Right hindlimb (tissue), 1 donor: Measurements from ENCODE around the gene TMEM44.
A peak's percentile ranks its signal among the peaks of the same experiment; 100 is the strongest.
"Not testable (repeated sequence)": the region's sequence is repeated elsewhere in the genome, so short reads cannot be mapped to it uniquely, and the experiment has no call there.

Experiments
- DNase-seq: peaks from one replicate; pipeline ENCODE4 v3.0.0-alpha.2; 2018

TMEM44 gene

DNA sequence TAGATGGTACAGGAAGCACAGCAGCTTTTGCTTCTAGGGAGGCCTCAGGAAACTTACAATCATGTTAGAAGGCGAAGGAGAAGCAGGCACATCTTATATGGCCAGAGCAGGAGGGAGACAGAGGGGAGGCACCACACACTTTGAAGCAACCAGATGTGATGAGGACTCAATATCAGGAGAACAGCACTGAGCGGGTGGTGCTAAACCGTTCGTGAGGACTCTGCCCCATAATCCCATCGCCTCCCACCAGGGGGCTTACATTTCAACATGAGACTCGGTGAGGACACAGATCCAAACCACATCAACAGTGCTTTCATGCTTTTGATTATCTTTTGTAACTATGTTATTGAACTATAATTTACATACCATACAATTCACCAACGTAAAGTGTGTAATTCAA is 7.6 kb upstream of the TMEM44 start:
- no peak for DNase-seq

- no peak for DNase-seq
Measured at GRCh38 chr3:194638991-194639605, 5.9 kb upstream of the TMEM44 start.

- no peak for DNase-seq
Measured at GRCh38 chr3:194637541-194638400, 4.6 kb upstream of the TMEM44 start.

GRCh38 chr3:194637066-194637465 is 3.8 kb upstream of the TMEM44 start:
- no peak for DNase-seq

- DNase-seq, result peak; percentile 73
Measured at GRCh38 chr3:194632809-194633348, 340 bp downstream of the TMEM44 start.

DNA sequence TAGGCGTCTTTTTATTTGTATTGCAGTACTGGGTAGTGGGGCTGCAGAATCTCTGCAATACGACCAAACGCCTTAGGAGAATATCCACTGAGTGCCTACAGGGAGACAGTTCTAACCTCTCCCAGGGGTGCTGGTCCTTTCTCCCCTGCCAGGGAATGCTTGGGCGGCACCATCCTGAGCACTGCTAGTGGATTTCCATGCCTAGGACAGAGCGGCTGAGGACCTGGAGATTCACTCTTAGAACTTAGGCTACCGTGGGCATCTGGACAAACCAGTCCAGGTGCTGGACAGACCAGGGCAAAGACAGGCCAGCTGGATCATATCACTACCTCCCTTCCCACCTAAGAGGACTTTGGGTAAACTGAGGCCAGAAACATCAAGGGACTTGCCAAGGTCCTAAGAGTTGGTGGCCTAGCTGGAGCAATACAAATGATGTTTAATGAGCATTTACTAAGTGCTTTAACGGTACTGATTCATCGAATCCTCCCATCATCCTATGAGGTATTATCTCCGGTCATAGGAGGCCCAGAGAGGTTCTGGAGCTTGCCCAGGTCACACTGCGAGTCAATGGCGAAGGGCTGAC is 902 bp downstream of the TMEM44 start:
- no peak for DNase-seq

DNA sequence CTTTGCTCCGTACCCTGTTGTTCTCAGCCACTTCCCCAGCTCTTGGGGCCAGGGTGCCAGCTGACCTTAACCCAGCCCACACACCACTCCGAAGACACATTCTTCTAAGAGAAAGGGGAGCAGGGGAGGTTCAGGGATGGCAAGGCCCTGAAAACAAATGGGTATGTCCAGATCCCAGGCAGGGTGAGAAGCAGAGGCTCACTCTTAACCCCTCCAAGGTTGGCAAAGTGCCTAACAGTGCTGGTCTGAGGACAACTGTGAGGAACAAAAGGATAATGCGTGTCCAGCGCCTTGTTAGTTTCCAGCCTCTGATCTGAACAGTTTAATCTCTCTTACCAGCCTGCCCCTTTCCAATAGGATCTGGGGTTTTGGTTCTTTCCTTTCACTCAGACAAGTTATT is 1.5 kb downstream of the TMEM44 start:
- no peak for DNase-seq

- not testable (repeated sequence) for DNase-seq
Measured at GRCh38 chr3:194630681-194631080, 2.5 kb downstream of the TMEM44 start.

GRCh38 chr3:194624956-194625355 is 8.3 kb downstream of the TMEM44 start:
- DNase-seq, result peak; percentile 6

DNA sequence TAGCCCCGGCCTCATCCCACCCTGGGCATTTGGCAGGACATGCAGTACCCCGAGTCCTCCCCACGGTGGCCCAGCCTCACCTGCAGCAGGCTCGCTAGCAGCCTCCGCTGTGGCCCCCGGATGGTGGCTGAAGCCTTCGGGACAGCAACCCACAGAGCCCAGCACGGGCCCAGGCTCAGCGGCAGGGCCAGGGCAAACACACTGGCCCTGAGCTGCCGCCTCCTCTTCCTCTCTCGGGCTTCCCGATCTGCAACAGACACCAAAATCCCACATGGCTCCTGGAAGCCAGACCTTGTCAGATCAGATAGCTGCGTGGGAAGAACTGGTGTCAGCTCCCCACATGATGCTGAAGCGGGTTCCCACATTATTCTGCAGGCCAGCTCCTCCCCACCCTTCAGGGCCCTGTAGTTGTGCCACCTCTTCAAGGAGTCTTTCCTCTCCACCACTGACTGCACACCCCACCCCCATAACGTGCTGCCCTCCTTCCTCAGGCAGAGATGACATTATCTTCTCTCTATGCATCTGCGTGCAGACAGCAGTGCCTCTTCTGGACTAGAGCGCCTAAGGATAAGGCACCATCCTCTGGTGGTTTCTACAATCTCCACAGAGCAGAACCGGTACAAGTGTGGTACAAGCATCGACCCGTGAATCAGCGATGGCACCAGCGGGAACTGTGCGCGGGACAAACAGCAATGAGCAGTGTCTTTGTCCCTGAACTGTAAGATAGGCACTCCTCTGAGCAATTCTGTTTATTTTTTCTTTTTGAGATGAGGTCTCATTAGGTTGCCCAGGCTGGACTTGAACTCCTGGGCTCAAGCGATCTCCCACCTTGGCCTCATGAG is 9.5 kb downstream of the TMEM44 start:
- DNase-seq, result peak; percentile 15

DNA sequence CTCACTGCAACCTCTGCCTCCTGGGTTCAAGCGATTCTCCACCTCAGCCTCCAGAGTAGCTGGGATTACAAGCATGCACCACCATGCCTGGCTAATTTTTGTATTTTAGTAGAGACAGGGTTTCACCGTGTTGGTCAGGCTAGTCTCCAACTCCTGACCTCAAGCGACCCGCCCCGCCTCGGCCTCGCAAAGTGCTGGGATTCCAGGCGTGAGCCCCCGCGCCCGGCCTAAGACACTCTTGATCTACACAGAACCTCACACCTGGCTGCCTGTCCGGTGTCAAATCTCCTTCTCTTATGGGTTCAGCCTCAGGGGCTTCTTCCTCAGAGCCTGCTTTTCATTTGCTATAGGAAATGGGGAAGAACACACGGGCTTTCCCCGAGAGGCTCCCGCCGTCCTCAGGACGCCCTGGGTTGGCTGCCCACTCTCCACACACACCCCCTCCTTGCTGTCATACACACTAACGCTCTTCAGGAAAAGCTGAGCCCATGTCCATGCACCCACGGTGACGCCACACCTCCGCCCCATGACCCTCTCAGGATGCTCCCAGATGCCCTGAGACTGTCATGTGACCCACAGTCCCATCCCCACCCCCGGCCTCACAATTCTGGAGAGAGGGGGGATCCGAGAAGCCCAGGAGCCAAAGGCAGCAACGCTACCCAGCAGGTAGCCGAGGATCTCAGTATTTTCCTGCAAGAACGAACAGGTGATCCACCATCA is 10.4 kb downstream of the TMEM44 start:
- DNase-seq, result peak; percentile 11

- no peak for DNase-seq
Measured at GRCh38 chr3:194621947-194622346, 11.3 kb downstream of the TMEM44 start.

GRCh38 chr3:194620196-194620595 is 13.0 kb downstream of the TMEM44 start:
- no peak for DNase-seq

DNA sequence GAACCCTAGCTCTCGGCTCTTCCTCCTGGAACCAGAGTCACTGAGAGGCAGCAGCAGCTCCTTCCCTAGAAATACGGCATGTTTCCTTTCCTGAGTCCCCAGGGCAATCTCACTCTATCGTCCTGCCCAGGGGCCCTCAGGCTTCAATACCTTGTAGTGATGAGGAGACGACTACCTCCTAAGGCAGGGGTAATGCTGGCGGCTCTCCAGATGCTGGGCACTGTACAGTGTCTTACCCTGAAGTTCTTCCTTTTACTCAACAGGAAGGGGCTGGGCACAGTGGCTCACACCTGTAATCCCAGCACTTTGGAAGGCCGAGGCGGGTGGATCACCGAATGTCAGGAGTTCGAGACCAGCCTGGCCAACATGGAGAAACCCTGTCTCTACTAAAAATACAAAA is 13.5 kb downstream of the TMEM44 start:
- DNase-seq, result no peak

DNA sequence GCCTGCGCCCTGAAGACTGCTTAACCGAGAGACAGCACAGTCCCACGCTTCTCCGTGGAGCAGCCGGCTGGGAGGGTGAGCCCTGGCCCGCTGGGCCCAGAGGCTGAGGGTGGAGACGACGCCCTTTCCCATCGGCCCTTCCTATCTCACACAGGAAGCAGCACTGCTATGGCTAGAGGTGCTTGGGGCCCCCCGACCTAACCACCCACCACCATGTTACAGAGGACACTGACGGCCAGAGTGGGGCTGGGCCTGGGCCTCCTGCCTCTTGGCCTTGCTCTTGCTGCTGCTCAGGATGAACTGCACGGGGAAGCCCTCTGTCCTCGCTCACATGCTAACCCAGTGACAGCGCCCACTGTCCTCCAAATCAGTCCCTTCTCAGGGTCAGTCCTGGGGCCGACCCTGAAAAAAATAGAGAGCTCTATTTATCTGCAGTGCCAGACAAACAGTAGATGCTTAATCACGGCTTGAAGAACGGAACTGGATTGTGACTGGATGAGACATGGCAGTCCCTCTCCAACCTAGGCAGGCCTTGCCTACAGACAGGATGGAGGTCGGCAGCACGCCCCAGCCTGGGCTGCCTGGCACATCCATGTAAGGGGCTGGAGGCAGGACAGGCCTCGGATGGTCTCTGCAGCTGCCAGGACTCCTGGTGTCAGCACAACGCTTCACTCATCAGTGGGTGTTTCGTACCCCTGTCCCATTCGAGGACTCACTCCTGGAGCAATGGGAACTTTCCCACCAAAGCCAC is 14.2 kb downstream of the TMEM44 start:
- no peak for DNase-seq

- no peak for DNase-seq
Measured at GRCh38 chr3:194617827-194618226, 15.4 kb downstream of the TMEM44 start.

DNA sequence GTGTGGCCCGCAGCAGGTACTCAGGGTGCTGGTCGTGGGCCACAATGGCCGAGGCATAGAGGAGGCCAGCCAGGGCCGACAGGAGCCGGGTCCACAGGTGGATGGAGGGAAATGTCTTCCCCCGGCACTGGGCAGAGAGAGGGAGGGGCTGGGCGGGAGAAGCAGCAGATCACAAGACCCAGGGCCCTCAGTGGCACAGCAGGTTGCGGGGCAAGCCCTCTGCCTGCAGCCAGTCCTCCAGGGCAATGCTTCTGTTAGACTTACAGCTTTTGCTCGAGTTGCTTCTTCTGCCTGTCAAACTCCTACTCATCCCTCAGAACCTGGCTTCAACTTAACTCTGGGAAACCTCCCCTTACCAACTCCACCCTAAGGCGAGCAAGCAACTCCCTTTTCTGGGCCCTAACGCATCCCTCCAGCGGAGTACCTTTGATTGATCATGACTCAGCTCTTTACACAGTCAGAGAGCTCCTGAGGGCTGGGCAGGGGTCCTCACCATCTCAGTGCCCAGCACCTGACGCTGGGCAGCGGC is 16.0 kb downstream of the TMEM44 start:
- no peak for DNase-seq

- no peak for DNase-seq
Measured at GRCh38 chr3:194615226-194615625, 18.0 kb downstream of the TMEM44 start.

- DNase-seq, result no peak
Measured at GRCh38 chr3:194612221-194612620, 21.0 kb downstream of the TMEM44 start.

DNA sequence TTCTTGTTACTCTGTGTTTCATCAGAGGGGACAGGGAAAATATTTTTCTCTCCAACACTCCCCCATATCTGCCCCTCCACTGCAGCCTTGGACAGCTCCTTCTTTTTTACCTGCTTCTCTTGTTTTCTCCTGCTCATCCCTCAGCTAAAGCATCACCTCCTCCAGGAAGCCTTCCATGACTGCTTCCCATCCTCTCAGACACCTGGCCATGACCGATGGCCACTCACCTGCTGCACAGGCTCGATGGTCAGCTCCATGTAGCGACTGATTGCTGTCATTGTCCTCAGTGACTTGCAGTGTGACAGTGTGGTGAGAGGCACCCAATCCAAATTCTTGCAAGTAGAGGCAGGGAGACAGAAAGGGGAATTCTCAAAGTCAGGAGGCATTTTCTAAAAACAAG is 22.5 kb downstream of the TMEM44 start:
- no peak for DNase-seq

- DNase-seq, result no peak
Measured at GRCh38 chr3:194609601-194610000, 23.6 kb downstream of the TMEM44 start.
